Large intestine (tissue), 3 donors: Measurements from ENCODE around the gene CDHR3. TPM values are rescaled to one million over a fixed set of nuclear protein-coding genes. Genes with fewer than 3 reads are reported as not detected.

ENCODE experiments used
- DNase-seq, 2 donors: peaks; one replicate each; pipeline versions ENCODE4 v3.0.0 to v3.0.0-alpha.2; 2013
- H3K27ac ChIP-seq: one replicate; pipeline ENCODE4 v1.5.1; 2013; ENCODE audit warnings: low read length
- H3K27me3 ChIP-seq: 2 replicates; pipeline ENCODE4 v1.6.1; 2013; ENCODE audit warnings: low read length; ENCODE audit not compliant: control insufficient read depth, insufficient read depth
- H3K36me3 ChIP-seq: 2 replicates; pipeline ENCODE4 v1.6.1; 2013; ENCODE audit warnings: low read length; ENCODE audit not compliant: control insufficient read depth, insufficient read depth
- H3K4me1 ChIP-seq: one replicate; pipeline ENCODE4 v1.6.1; 2013; ENCODE audit warnings: low read length; ENCODE audit not compliant: control insufficient read depth, insufficient read depth
- H3K4me3 ChIP-seq: one replicate; pipeline ENCODE4 v1.5.1; 2013; ENCODE audit warnings: low read length
- H3K9me3 ChIP-seq: one replicate; pipeline ENCODE4 v1.6.1; 2013; ENCODE audit warnings: mild to moderate bottlenecking, low read depth, low read length, moderate library complexity; ENCODE audit not compliant: control insufficient read depth
- WGBS: methylation state at CpG from one replicate; pipeline ENCODE4 v1.1.5; 2013; ENCODE audit warnings: low lambda C conversion rate; ENCODE audit not compliant: insufficient coverage; 5-methylcytosine and 5-hydroxymethylcytosine counted together
- polyA plus RNA-seq: library from polyadenylated mRNA; unstranded; fragments of 120-200 nt; gene quantifications from one replicate; pipeline ENCODE4 v1.2.1, GENCODE V29; 2013

Gene CDHR3
- polyA plus RNA-seq, 1 donor, result 36.0 TPM

- Histone ChIP-seq H3K36me3 (no peaks in the 10 kb centered on the region), H3K4me1 (no peaks in the 10 kb centered on the region), H3K9me3 (no peaks in the 10 kb centered on the region), H3K27ac (no peak overlapping the region), H3K4me3 (no peak overlapping the region), H3K27me3 (no peaks in the 10 kb centered on the region)
- no peak for DNase-seq
- 40% methylated on average over 1 of the region's 11 CpGs for WGBS
Observed at GRCh38 chr7:106021151-106022067, 58.3 kb downstream of the CDHR3 start.

- Histone ChIP-seq H3K9me3 (no peaks in the 10 kb centered on the region), H3K27ac (no peak overlapping the region), H3K4me3 (no peak overlapping the region), H3K4me1 (no peaks in the 10 kb centered on the region), H3K27me3 (no peaks in the 10 kb centered on the region), H3K36me3 (no peaks in the 10 kb centered on the region)
- 100% methylated on average over 1 of the region's 8 CpGs for WGBS
- no peak for DNase-seq
Observed at GRCh38 chr7:106022193-106022821, 59.2 kb downstream of the CDHR3 start.

- no peaks in the 10 kb centered on the region for H3K27me3 ChIP-seq
- H3K9me3 ChIP-seq, result no peaks in the 10 kb centered on the region
- H3K4me1 ChIP-seq, result no peaks in the 10 kb centered on the region
- H3K36me3 ChIP-seq, result no peaks in the 10 kb centered on the region
- H3K27ac ChIP-seq, result no peak overlapping the region
- WGBS, result 100% methylated on average over 3 of the region's 6 CpGs
- H3K4me3 ChIP-seq, result no peak overlapping the region
- DNase-seq, result no peak
Observed at GRCh38 chr7:106023369-106024322, 60.6 kb downstream of the CDHR3 start.

GRCh38 chr7:106026101-106026500, 63.0 kb downstream of the CDHR3 start:
- no peaks in the 10 kb centered on the region for H3K4me1 ChIP-seq
- H3K27me3 ChIP-seq, result no peaks in the 10 kb centered on the region
- H3K9me3 ChIP-seq, result no peaks in the 10 kb centered on the region
- no peak overlapping the region for H3K27ac ChIP-seq
- no peaks in the 10 kb centered on the region for H3K36me3 ChIP-seq
- no CpG with 5 or more reads among the region's 2 CpGs for WGBS
- no peak overlapping the region for H3K4me3 ChIP-seq
- DNase-seq, result no peak

- WGBS, result no CpG with 5 or more reads among the region's 1 CpG
- no peaks in the 10 kb centered on the region for H3K36me3 ChIP-seq
- DNase-seq, result no peak
- no peaks in the 10 kb centered on the region for H3K27me3 ChIP-seq
- H3K9me3 ChIP-seq, result no peaks in the 10 kb centered on the region
- H3K27ac ChIP-seq, result no peak overlapping the region
- H3K4me3 ChIP-seq, result no peak overlapping the region
- H3K4me1 ChIP-seq, result no peaks in the 10 kb centered on the region
Observed at GRCh38 chr7:106029451-106029850, 66.4 kb downstream of the CDHR3 start.

GRCh38 chr7:106029941-106030340, 66.9 kb downstream of the CDHR3 start:
- no CpG with 5 or more reads among the region's 2 CpGs for WGBS

GRCh38 chr7:106031300-106032035, 68.4 kb downstream of the CDHR3 start:
- Histone ChIP-seq H3K9me3 (no peaks in the 10 kb centered on the region), H3K36me3 (no peaks in the 10 kb centered on the region), H3K27ac (no peak overlapping the region), H3K4me3 (no peak overlapping the region), H3K4me1 (no peaks in the 10 kb centered on the region), H3K27me3 (no peaks in the 10 kb centered on the region)
- no CpG with 5 or more reads among the region's 10 CpGs for WGBS
- DNase-seq, result peak; percentile 26 to 39

More at GRCh38 chr7:106029941-106030340, 66.9 kb downstream of the CDHR3 start:
- Histone ChIP-seq H3K4me3 (no peak overlapping the region), H3K36me3 (no peaks in the 10 kb centered on the region), H3K9me3 (no peaks in the 10 kb centered on the region), H3K27me3 (no peaks in the 10 kb centered on the region), H3K4me1 (no peaks in the 10 kb centered on the region), H3K27ac (no peak overlapping the region)
- no peak for DNase-seq

- WGBS, result no CpG with 5 or more reads among the region's 3 CpGs
- no peak overlapping the region for H3K4me3 ChIP-seq
- no peaks in the 10 kb centered on the region for H3K9me3 ChIP-seq
- no peaks in the 10 kb centered on the region for H3K4me1 ChIP-seq
- H3K27me3 ChIP-seq, result no peaks in the 10 kb centered on the region
- DNase-seq, result no peak
- H3K27ac ChIP-seq, result no peak overlapping the region
- no peaks in the 10 kb centered on the region for H3K36me3 ChIP-seq
Observed at GRCh38 chr7:106032295-106032694, 69.2 kb downstream of the CDHR3 start.

- Histone ChIP-seq H3K4me3 (no peak overlapping the region), H3K9me3 (no peaks in the 10 kb centered on the region), H3K27ac (no peak overlapping the region), H3K36me3 (no peaks in the 10 kb centered on the region), H3K27me3 (no peaks in the 10 kb centered on the region), H3K4me1 (no peaks in the 10 kb centered on the region)
- no peak for DNase-seq
Observed at GRCh38 chr7:106033735-106034134, 70.7 kb downstream of the CDHR3 start.
